22Rv1 (cell line): ENCODE measurements around the gene PRDX6.
"Not testable (repeated sequence)": the region's sequence is repeated elsewhere in the genome, so short reads cannot be mapped to it uniquely, and the experiment has no call there.

ENCODE experiments used
- H3K27ac ChIP-seq: fragments of 450-650 bp; 2 replicates; pipeline ENCODE4 v1.5.1; 2017
- CTCF ChIP-seq: fragments of 450-650 bp; IDR thresholded peaks from 2 replicates; pipeline ENCODE4 v1.5.1; 2017; ENCODE audit warnings: mild to moderate bottlenecking
- ZFX ChIP-seq: fragments of 450-650 bp; IDR thresholded peaks from 2 replicates; pipeline ENCODE4 v1.6.1; 2017; ENCODE audit warnings: antibody characterized with exemption, borderline replicate concordance

The PRDX6 gene

GRCh38 chr1:173448945-173449344 lies 28.2 kb upstream of the PRDX6 start:
- TF ChIP-seq ZFX (no peak), CTCF (no peak)
- no peak overlapping the region for H3K27ac ChIP-seq

GRCh38 chr1:173451981-173452380 lies 25.2 kb upstream of the PRDX6 start:
- TF ChIP-seq CTCF (no peak), ZFX (no peak)
- no peak overlapping the region for H3K27ac ChIP-seq

- no peak for TF ChIP-seq ZFX
- no peak for TF ChIP-seq CTCF
- H3K27ac ChIP-seq: no peak overlapping the region
Observed at GRCh38 chr1:173453982-173454381, 23.2 kb upstream of the PRDX6 start.

- TF ChIP-seq CTCF: no peak
- no peak for TF ChIP-seq ZFX
- H3K27ac ChIP-seq: no peak overlapping the region
Observed at GRCh38 chr1:173454966-173455524, 22.1 kb upstream of the PRDX6 start.

- H3K27ac ChIP-seq: no peak overlapping the region
- no peak for TF ChIP-seq CTCF
- TF ChIP-seq ZFX: no peak
Observed at GRCh38 chr1:173459885-173460284, 17.2 kb upstream of the PRDX6 start.

GRCh38 chr1:173462666-173463065 lies 14.5 kb upstream of the PRDX6 start:
- not testable (repeated sequence) for H3K27ac ChIP-seq

GRCh38 chr1:173464185-173464584 lies 12.9 kb upstream of the PRDX6 start:
- H3K27ac ChIP-seq: not testable (repeated sequence)

- no peak for TF ChIP-seq ZFX
- TF ChIP-seq CTCF: no peak
- no peak overlapping the region for H3K27ac ChIP-seq
Observed at GRCh38 chr1:173467426-173467825, 9.7 kb upstream of the PRDX6 start.
